ENCODE measurements around the gene MYO5A.

GRCh38 chr15:52527196-52527910 is 1.3 kb downstream of the MYO5A start:
- no peak for TF ChIP-seq CTCF (IDR thresholded peaks at IDR 0.05; ENCODE audit: insufficient read depth, low read length)
- TF ChIP-seq REST (IDR thresholded peaks at IDR 0.05; ENCODE audit: insufficient replicate concordance, low read depth), result no peak
